ENCODE data around the gene SKIC8. TPM values are rescaled to one million over a fixed set of nuclear protein-coding genes. Genes with fewer than 3 reads are reported as not detected.
A peak's percentile ranks its signal among the peaks of the same experiment; 100 is the strongest.

Gene SKIC8
- total RNA-seq, 2 donors from 2014 or later, result 29.8 to 38.6 TPM

DNA sequence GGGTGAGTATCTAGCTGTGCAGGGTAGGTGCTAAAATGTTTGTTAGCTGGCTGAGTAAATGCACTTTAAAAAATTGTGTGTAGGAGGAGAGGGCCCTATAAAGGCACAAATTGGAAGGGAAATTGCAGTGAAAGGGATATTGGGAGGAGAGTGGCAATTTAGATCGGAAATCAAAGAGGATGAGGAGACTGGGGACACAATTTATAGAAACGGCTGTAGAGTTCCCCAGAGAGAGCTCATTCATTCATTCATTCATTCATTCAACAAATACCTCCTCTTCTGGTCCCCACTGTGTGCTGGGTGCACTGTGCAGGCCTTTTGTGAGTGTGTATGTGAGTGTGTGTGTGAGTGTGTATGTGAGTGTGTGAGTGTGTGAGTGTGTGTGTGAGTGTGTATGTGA lies 32.6 kb downstream of the SKIC8 start:
- peak overlapping the region; percentile 3 to 25 for H3K4me3 ChIP-seq
- H3K27ac ChIP-seq, result peak overlapping the region; percentile 90 to 96
- no peaks in the 10 kb centered on the region for H3K27me3 ChIP-seq
- TF ChIP-seq, protein P1, sequence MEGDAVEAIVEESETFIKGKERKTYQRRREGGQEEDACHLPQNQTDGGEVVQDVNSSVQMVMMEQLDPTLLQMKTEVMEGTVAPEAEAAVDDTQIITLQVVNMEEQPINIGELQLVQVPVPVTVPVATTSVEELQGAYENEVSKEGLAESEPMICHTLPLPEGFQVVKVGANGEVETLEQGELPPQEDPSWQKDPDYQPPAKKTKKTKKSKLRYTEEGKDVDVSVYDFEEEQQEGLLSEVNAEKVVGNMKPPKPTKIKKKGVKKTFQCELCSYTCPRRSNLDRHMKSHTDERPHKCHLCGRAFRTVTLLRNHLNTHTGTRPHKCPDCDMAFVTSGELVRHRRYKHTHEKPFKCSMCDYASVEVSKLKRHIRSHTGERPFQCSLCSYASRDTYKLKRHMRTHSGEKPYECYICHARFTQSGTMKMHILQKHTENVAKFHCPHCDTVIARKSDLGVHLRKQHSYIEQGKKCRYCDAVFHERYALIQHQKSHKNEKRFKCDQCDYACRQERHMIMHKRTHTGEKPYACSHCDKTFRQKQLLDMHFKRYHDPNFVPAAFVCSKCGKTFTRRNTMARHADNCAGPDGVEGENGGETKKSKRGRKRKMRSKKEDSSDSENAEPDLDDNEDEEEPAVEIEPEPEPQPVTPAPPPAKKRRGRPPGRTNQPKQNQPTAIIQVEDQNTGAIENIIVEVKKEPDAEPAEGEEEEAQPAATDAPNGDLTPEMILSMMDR (IDR thresholded peaks at IDR 0.05), result no peak
- no peak for DNase-seq (ENCODE audit: low spot score)
- H3K36me3 ChIP-seq, result no peaks in the 10 kb centered on the region
- H3K9me3 ChIP-seq, result no peaks in the 10 kb centered on the region
- H3K4me1 ChIP-seq, result peaks cover 0 to 21% of the 10 kb centered on the region in 2 donors

DNA sequence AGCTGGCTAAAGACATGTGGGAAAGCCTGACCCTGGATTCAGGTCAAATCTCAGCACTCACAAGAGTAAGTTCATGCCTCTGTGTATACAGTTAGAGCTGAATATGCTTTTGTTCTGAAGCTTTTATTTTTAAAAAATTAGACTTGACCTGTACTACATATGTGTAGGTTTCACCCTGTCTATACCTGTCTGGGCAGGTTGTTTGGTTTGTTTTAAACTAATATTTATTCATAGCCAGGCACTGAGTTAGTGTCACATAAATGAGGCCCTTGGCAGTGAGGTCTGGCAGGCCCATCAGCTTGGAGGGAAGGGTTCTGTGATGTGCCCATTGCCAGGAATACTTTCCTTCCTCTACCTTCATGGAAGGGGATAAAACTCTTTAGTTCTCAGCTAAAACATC lies 33.2 kb downstream of the SKIC8 start:
- H3K36me3 ChIP-seq, result no peaks in the 10 kb centered on the region
- TF ChIP-seq, protein P1 (IDR thresholded peaks at IDR 0.05), result no peak
- H3K4me3 ChIP-seq, result peak overlapping the region; percentile 14 to 25
- peak overlapping the region; percentile 90 to 96 for H3K27ac ChIP-seq
- H3K4me1 ChIP-seq, result peaks cover 0 to 21% of the 10 kb centered on the region in 2 donors
- no peaks in the 10 kb centered on the region for H3K27me3 ChIP-seq
- no peaks in the 10 kb centered on the region for H3K9me3 ChIP-seq
- no peak for DNase-seq (ENCODE audit: low spot score)

DNA sequence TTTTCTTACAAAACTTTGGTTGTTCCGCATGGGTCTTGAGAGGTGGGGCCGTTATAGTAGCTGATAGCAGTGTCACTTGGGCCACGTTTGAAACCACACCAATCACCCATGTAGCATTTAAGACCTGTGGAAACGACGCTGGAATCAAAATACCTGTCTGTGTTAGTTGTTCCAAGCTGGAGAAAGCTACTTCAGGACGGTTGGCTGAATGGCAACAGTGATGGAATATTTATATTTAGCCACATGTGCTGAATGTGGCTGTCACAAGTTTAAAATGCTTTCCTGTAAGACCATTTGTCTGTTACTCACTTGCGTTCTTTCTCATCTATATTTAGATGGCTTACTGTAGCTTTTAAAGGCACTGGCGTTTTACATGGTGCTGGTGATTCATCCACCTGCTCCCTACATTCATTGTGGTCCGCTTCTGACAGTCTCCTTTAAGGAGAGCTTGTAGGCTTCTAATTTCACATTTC lies 33.6 kb downstream of the SKIC8 start:
- TF ChIP-seq, protein P1 (IDR thresholded peaks at IDR 0.05), result no peak
- Histone ChIP-seq H3K27ac (peak overlapping the region; percentile 90 to 96), H3K4me1 (peaks cover 0 to 21% of the 10 kb centered on the region in 2 donors), H3K9me3 (no peaks in the 10 kb centered on the region), H3K4me3 (peak overlapping the region; percentile 61 to 67), H3K27me3 (no peaks in the 10 kb centered on the region), H3K36me3 (no peaks in the 10 kb centered on the region)
- no peak for DNase-seq (ENCODE audit: low spot score)

DNA sequence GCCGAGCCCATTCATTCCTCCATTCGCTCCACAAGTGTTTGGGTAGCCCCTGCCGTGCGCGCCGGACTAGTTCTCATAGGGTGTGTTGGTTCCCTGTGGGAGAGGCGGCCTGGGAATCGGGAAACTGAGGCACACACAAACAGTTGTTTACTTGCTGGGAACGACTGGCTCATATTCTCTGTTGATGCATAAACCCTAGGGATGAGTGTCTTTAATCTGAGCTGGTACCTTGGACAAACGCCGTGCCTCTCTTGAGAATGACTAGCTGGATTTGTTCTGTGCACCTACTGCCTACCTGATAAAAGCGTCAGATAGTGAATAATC lies 34.3 kb downstream of the SKIC8 start:
- Histone ChIP-seq H3K9me3 (no peaks in the 10 kb centered on the region), H3K4me3 (peak overlapping the region; percentile 61 to 67), H3K36me3 (no peaks in the 10 kb centered on the region), H3K27ac (peak overlapping the region; percentile 90 to 96), H3K27me3 (no peaks in the 10 kb centered on the region), H3K4me1 (peaks cover 0 to 21% of the 10 kb centered on the region in 2 donors)
- TF ChIP-seq, protein P1 (IDR thresholded peaks at IDR 0.05), result no peak
- DNase-seq (ENCODE audit: low spot score), result no peak

DNA sequence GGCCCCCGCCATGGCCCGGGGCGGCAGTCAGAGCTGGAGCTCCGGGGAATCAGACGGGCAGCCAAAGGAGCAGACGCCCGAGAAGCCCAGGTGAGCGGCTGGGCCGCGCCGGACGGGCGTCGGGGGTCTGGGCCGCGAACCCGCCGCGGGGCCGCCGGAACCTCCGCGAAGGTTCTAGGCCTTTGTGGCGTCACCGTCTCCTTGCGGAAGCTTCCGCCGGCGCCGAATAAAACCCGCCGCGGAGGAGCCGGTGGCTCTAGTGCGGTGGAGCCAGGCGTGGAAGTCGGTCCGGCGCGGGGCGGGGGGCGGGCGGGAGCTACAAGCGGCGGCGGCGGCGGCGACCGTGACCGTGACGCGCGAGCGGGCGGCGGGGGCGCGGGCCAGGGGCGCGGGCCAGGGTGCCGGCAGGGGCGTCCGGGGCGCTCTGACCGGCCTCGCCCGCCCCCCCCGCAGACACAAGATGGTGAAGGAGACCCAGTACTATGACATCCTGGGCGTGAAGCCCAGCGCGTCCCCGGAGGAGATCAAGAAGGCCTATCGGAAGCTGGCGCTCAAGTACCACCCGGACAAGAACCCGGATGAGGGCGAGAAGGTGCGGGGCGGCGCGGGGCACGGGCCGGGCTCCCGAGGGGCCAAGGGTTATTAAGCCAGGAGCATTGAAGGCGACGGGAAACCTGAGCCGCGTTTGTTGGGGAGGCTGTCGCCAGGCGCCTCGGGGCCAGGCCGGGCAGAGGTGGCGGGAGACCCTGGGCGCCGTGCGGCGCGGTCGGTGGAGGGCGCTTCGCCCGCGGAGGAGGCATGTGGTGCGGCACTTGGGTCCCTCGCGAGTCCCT lies 34.9 kb downstream of the SKIC8 start, which contains the start of gene DNAJA4:
Gene DNAJA4, plus strand, starts transcription at position 259 of the 833 bp plus-strand sequence. Its CDS starts 202 bp downstream, at position 461.
- peaks cover 0 to 21% of the 10 kb centered on the region in 2 donors for H3K4me1 ChIP-seq
- peak; percentile 66 for DNase-seq (ENCODE audit: low spot score)

More for the DNA sequence above, 34.9 kb downstream of the SKIC8 start, which contains the start of gene DNAJA4:
- peak within 1 kb of the TSS; percentile 61 to 67 for H3K4me3 ChIP-seq
- TF ChIP-seq, protein P1 (IDR thresholded peaks at IDR 0.05), result peak in 1 of 2 donors; percentile 51
- H3K36me3 ChIP-seq, result no peaks in the 10 kb centered on the region
- H3K9me3 ChIP-seq, result no peaks in the 10 kb centered on the region
- no peaks in the 10 kb centered on the region for H3K27me3 ChIP-seq
- peak within 1 kb of the TSS; percentile 90 to 96 for H3K27ac ChIP-seq
